DMS 273 (cell line): ENCODE measurements around the gene ANKDD1B.
A peak's percentile ranks its signal among the peaks of the same experiment; 100 is the strongest.
"Not testable (repeated sequence)": the region's sequence is repeated elsewhere in the genome, so short reads cannot be mapped to it uniquely, and the experiment has no call there.

ENCODE experiments used
- DNase-seq: peaks from one replicate; lab custom pipeline; 2025; ENCODE audit not compliant: unreplicated experiment; lab: John Stamatoyannopoulos, UW

ANKDD1B gene

GRCh38 chr5:75695472-75696351 lies 84.5 kb downstream of the ANKDD1B start:
- not testable (repeated sequence) for DNase-seq

- DNase-seq: no peak
These were observed 90.6 kb downstream of the ANKDD1B start for GRCh38 chr5:75701856-75702255.

- no peak for DNase-seq
These were observed 94.8 kb downstream of the ANKDD1B start for GRCh38 chr5:75706016-75706415.

GRCh38 chr5:75706775-75707174 lies 95.5 kb downstream of the ANKDD1B start:
- DNase-seq: no peak

- DNase-seq: no peak
These were observed 96.8 kb downstream of the ANKDD1B start for GRCh38 chr5:75707911-75708509.

- no peak for DNase-seq
These were observed 99.4 kb downstream of the ANKDD1B start for GRCh38 chr5:75710637-75711036.

- DNase-seq: no peak
These were observed 99.9 kb downstream of the ANKDD1B start for GRCh38 chr5:75711151-75711550.

- DNase-seq: no peak
These were observed 100.8 kb downstream of the ANKDD1B start for GRCh38 chr5:75712091-75712490.

GRCh38 chr5:75716715-75717081 lies 105.4 kb downstream of the ANKDD1B start:
- DNase-seq: no peak

- DNase-seq: peak; percentile 99
These were observed 106.0 kb downstream of the ANKDD1B start, which contains the start of gene POC5 for GRCh38 chr5:75717082-75717922. POC5 (minus strand) TSS chr5:75717437; CDS start chr5:75712937, 4,500 bp downstream.

- no peak for DNase-seq
These were observed 109.6 kb downstream of the ANKDD1B start for GRCh38 chr5:75720882-75721281.
